SK-N-SH (cell line): ENCODE data around the gene NCKAP5. TPM values are rescaled to one million over a fixed set of nuclear protein-coding genes. Genes with fewer than 3 reads are reported as not detected.

ENCODE experiments used
- CTCF ChIA-PET: fragments of 300-600, 350-600 bp; formaldehyde crosslinking; extraction: SDS; loops from one replicate; lab custom pipeline; 2021; lab: Yijun Ruan, JAX
- POLR2A ChIA-PET: fragments of 350-600 bp; sonication (Branson Sonifier 250); formaldehyde crosslinking; extraction: SDS; loops from one replicate; lab custom pipeline; 2020; ENCODE audit warnings: antibody characterized with exemption, inconsistent platforms; lab: Yijun Ruan, JAX
- DNase-seq: peaks from one replicate; pipeline ENCODE4 v3.0.0; 2012
- H2AFZ ChIP-seq: fragments of 200-600 bp; sonication (generic); 2 replicates; pipeline ENCODE4 v1.8.1; 2016; ENCODE audit warnings: antibody characterized with exemption, mild to moderate bottlenecking, low read depth
- H3F3A ChIP-seq: fragments of 200-600 bp; sonication (generic); replicated peaks from 2 replicates; pipeline ENCODE3; 2016; ENCODE audit warnings: antibody characterized with exemption, mild to moderate bottlenecking; ENCODE audit not compliant: insufficient read depth
- H3K27ac ChIP-seq, 2 experiments: fragments of 200-500 bp in 1 of 2; fragments of 200-600 bp in 1 of 2; sonication (Bioruptor generic) in 1 of 2; sonication (generic), shearing (Covaris generic) in 1 of 2; 2 replicates each; pipeline versions ENCODE4 v1.5.1 to v1.6.1; 2014 to 2016; ENCODE audit warnings: low read depth in 2 of 2, inconsistent platforms in 1 of 2, low read length in 1 of 2, mild to moderate bottlenecking in 1 of 2, mixed read lengths in 1 of 2
- H3K27me3 ChIP-seq: fragments of 200-600 bp; sonication (generic), shearing (Covaris generic); 2 replicates; pipeline ENCODE4 v1.6.1; 2016; ENCODE audit warnings: mixed run types; ENCODE audit not compliant: insufficient read depth
- H3K36me3 ChIP-seq, 2 experiments: fragments of 200-500 bp in 1 of 2; fragments of 200-600 bp in 1 of 2; sonication (Bioruptor generic) in 1 of 2; sonication (generic) in 1 of 2; replicated peaks in 1 of 2; 2 replicates each; pipeline versions ENCODE3 to v1.5.1; 2014 to 2016; ENCODE audit warnings: low read length in 1 of 2, mild to moderate bottlenecking in 1 of 2; ENCODE audit not compliant: insufficient read depth in 2 of 2, control insufficient read depth in 1 of 2
- H3K4me1 ChIP-seq, 2 experiments: fragments of 200-500 bp in 1 of 2; fragments of 200-600 bp in 1 of 2; sonication (Bioruptor generic) in 1 of 2; sonication (generic), shearing (Covaris generic) in 1 of 2; 2 replicates each; pipeline versions ENCODE4 v1.5.1 to v1.6.1; 2014 to 2016; ENCODE audit warnings: low read depth in 1 of 2, low read length in 1 of 2, mixed run types in 1 of 2; ENCODE audit not compliant: insufficient read depth in 2 of 2, control insufficient read depth in 1 of 2
- H3K4me2 ChIP-seq: fragments of 200-600 bp; sonication (generic), shearing (Covaris generic); 2 replicates; pipeline ENCODE4 v1.6.1; 2017; ENCODE audit warnings: mixed run types
- H3K4me3 ChIP-seq, 2 experiments: fragments of 200-500 bp in 1 of 2; fragments of 200-600 bp in 1 of 2; sonication (Bioruptor generic) in 1 of 2; sonication (generic), shearing (Covaris generic) in 1 of 2; 2 replicates each; pipeline versions ENCODE4 v1.5.1 to v1.8.1; 2014 to 2016; ENCODE audit warnings: low read depth in 2 of 2, inconsistent platforms in 1 of 2, low read length in 1 of 2, mild to moderate bottlenecking in 1 of 2, mixed read lengths in 1 of 2, moderate library complexity in 1 of 2
- H3K79me2 ChIP-seq: fragments of 200-600 bp; sonication (generic); 2 replicates; pipeline ENCODE4 v1.8.1; 2017; ENCODE audit warnings: mild to moderate bottlenecking; ENCODE audit not compliant: insufficient read depth
- H3K9ac ChIP-seq: fragments of 200-600 bp; sonication (generic); 2 replicates; pipeline ENCODE4 v1.6.1; 2017; ENCODE audit warnings: mixed run types
- H3K9me2 ChIP-seq: fragments of 200-600 bp; sonication (generic); 2 replicates; pipeline ENCODE4 v1.6.1; 2017; ENCODE audit warnings: mixed run types
- H3K9me3 ChIP-seq: fragments of 200-600 bp; sonication (generic); 2 replicates; pipeline ENCODE4 v1.6.1; 2017; ENCODE audit warnings: mixed run types, mild to moderate bottlenecking, moderate library complexity
- H4K20me1 ChIP-seq: fragments of 200-600 bp; sonication (generic); 2 replicates; pipeline ENCODE4 v1.6.1; 2017; ENCODE audit warnings: mild to moderate bottlenecking, mixed run types; ENCODE audit not compliant: insufficient read depth
- FOSL2 ChIP-seq: IDR thresholded peaks from 2 replicates; pipeline ENCODE4 v1.4.0; 2012; ENCODE audit warnings: low read depth, mild to moderate bottlenecking, moderate library complexity, borderline replicate concordance
- GABPA ChIP-seq: IDR thresholded peaks from 2 replicates; pipeline ENCODE4 v1.4.0; 2012; ENCODE audit warnings: low read depth, mild to moderate bottlenecking
- GATA2 ChIP-seq: sonication (generic); formaldehyde crosslinking; IDR thresholded peaks from 2 replicates; pipeline ENCODE4 v1.5.0; 2020; ENCODE audit warnings: mild to moderate bottlenecking, missing genetic modification reagents
- RXRA ChIP-seq: IDR thresholded peaks from 2 replicates; pipeline ENCODE4 v1.4.0; 2012; ENCODE audit warnings: low read depth, mild to moderate bottlenecking, borderline replicate concordance
- TCF12 ChIP-seq: IDR thresholded peaks from 2 replicates; pipeline ENCODE4 v1.4.0; 2012
- YY1 ChIP-seq: IDR thresholded peaks from 2 replicates; pipeline ENCODE4 v1.4.0; 2012; ENCODE audit warnings: low read depth, mild to moderate bottlenecking
- WGBS: methylation state at CpG from one replicate; pipeline ENCODE4 v1.1.6; 2017; ENCODE audit warnings: low lambda C conversion rate; 5-methylcytosine and 5-hydroxymethylcytosine counted together
- polyA plus RNA-seq, 3 experiments: library from polyadenylated mRNA; depleted of rRNA; stranded (reverse); fragments of >200 nt; gene quantifications; 2 replicates each; pipeline ENCODE4 v1.2.3, GENCODE V29; 2012
- TF ChIP-seq, protein P1 (sequence below): IDR thresholded peaks from 2 replicates; pipeline ENCODE4 v1.4.0; 2012; ENCODE audit warnings: low read depth
- TF ChIP-seq, protein P2 (sequence below): IDR thresholded peaks from 2 replicates; pipeline ENCODE4 v1.4.0; 2012; ENCODE audit warnings: low read depth, borderline replicate concordance
- TF ChIP-seq, protein P3 (sequence below): IDR thresholded peaks from 2 replicates; pipeline ENCODE4 v1.6.1; 2012; ENCODE audit warnings: mild to moderate bottlenecking, low read depth, low read length, moderate library complexity
- TF ChIP-seq, protein P4 (sequence below): IDR thresholded peaks from 2 replicates; pipeline ENCODE4; 2012
- TF ChIP-seq, protein P5 (sequence below): fragments of 150-350 bp; IDR thresholded peaks from 2 replicates; pipeline ENCODE4 v1.6.1; 2017; ENCODE audit warnings: antibody characterized with exemption, low read length, low read depth, borderline replicate concordance
- TF ChIP-seq, protein P6 (sequence below): fragments of 200-600 bp; sonication (generic); IDR thresholded peaks from 2 replicates; pipeline ENCODE4 v1.6.1; 2017; ENCODE audit warnings: antibody characterized with exemption, mild to moderate bottlenecking, moderate library complexity

Gene NCKAP5
- polyA plus RNA-seq, 1 of the 3 experiments (the other 2 are of a cell fraction) = 0.02 TPM

DNA sequence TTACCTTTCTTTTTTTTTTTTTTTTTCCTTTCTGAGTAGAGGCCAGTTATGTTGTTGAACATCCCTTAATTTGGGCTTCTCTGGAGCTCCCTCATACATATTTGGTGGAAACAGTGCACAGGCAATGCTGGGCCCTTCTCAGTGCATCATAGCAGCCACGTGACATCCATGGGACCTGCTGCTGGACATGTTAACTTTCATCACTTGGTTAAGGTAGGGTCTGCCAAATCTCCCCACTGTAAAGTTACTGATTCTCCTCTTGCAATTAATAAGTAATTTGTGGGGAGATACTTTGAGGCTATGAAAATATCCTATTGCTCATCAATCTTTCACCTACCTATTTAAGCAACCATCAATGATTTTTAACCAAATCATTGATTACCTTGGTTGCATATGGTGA, 686.7 kb downstream of the NCKAP5 start:
- Histone ChIP-seq H3K9me3 (no peaks in the 10 kb centered on the region), H3K9ac (no peak overlapping the region), H3K4me3 (no peak overlapping the region), H3K79me2 (no peaks in the 10 kb centered on the region), H4K20me1 (no peaks in the 10 kb centered on the region), H3K27me3 (no peaks in the 10 kb centered on the region), H3K9me2 (no peaks in the 10 kb centered on the region), H2AFZ (no peak overlapping the region), H3K27ac (no peak overlapping the region), H3K4me1 (no peaks in the 10 kb centered on the region), H3K4me2 (no peak overlapping the region), H3F3A (no peaks in the 10 kb centered on the region), H3K36me3 (no peaks in the 10 kb centered on the region)
- ChIA-PET POLR2A (no interaction called here), CTCF (no interaction called here)
- WGBS = 35% methylated on average over 1 of the region's 1 CpG
- no peak for DNase-seq
- TF ChIP-seq, protein P1, sequence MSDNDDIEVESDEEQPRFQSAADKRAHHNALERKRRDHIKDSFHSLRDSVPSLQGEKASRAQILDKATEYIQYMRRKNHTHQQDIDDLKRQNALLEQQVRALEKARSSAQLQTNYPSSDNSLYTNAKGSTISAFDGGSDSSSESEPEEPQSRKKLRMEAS = no peak
- TF ChIP-seq GABPA = no peak
- TF ChIP-seq, protein P2, sequence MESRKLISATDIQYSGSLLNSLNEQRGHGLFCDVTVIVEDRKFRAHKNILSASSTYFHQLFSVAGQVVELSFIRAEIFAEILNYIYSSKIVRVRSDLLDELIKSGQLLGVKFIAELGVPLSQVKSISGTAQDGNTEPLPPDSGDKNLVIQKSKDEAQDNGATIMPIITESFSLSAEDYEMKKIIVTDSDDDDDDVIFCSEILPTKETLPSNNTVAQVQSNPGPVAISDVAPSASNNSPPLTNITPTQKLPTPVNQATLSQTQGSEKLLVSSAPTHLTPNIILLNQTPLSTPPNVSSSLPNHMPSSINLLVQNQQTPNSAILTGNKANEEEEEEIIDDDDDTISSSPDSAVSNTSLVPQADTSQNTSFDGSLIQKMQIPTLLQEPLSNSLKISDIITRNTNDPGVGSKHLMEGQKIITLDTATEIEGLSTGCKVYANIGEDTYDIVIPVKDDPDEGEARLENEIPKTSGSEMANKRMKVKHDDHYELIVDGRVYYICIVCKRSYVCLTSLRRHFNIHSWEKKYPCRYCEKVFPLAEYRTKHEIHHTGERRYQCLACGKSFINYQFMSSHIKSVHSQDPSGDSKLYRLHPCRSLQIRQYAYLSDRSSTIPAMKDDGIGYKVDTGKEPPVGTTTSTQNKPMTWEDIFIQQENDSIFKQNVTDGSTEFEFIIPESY = no peak
- TF ChIP-seq GATA2 (CRISPR knock-in tag) = no peak
- TF ChIP-seq, protein P3, sequence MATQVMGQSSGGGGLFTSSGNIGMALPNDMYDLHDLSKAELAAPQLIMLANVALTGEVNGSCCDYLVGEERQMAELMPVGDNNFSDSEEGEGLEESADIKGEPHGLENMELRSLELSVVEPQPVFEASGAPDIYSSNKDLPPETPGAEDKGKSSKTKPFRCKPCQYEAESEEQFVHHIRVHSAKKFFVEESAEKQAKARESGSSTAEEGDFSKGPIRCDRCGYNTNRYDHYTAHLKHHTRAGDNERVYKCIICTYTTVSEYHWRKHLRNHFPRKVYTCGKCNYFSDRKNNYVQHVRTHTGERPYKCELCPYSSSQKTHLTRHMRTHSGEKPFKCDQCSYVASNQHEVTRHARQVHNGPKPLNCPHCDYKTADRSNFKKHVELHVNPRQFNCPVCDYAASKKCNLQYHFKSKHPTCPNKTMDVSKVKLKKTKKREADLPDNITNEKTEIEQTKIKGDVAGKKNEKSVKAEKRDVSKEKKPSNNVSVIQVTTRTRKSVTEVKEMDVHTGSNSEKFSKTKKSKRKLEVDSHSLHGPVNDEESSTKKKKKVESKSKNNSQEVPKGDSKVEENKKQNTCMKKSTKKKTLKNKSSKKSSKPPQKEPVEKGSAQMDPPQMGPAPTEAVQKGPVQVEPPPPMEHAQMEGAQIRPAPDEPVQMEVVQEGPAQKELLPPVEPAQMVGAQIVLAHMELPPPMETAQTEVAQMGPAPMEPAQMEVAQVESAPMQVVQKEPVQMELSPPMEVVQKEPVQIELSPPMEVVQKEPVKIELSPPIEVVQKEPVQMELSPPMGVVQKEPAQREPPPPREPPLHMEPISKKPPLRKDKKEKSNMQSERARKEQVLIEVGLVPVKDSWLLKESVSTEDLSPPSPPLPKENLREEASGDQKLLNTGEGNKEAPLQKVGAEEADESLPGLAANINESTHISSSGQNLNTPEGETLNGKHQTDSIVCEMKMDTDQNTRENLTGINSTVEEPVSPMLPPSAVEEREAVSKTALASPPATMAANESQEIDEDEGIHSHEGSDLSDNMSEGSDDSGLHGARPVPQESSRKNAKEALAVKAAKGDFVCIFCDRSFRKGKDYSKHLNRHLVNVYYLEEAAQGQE = no peak
- TF ChIP-seq, protein P4, sequence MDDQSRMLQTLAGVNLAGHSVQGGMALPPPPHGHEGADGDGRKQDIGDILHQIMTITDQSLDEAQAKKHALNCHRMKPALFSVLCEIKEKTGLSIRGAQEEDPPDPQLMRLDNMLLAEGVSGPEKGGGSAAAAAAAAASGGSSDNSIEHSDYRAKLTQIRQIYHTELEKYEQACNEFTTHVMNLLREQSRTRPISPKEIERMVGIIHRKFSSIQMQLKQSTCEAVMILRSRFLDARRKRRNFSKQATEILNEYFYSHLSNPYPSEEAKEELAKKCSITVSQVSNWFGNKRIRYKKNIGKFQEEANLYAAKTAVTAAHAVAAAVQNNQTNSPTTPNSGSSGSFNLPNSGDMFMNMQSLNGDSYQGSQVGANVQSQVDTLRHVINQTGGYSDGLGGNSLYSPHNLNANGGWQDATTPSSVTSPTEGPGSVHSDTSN = no peak
- TF ChIP-seq, protein P5, sequence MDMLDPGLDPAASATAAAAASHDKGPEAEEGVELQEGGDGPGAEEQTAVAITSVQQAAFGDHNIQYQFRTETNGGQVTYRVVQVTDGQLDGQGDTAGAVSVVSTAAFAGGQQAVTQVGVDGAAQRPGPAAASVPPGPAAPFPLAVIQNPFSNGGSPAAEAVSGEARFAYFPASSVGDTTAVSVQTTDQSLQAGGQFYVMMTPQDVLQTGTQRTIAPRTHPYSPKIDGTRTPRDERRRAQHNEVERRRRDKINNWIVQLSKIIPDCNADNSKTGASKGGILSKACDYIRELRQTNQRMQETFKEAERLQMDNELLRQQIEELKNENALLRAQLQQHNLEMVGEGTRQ = no peak
- no peak for TF ChIP-seq YY1
- TF ChIP-seq RXRA = no peak
- TF ChIP-seq FOSL2 = no peak
- TF ChIP-seq TCF12 = no peak
- TF ChIP-seq, protein P6, sequence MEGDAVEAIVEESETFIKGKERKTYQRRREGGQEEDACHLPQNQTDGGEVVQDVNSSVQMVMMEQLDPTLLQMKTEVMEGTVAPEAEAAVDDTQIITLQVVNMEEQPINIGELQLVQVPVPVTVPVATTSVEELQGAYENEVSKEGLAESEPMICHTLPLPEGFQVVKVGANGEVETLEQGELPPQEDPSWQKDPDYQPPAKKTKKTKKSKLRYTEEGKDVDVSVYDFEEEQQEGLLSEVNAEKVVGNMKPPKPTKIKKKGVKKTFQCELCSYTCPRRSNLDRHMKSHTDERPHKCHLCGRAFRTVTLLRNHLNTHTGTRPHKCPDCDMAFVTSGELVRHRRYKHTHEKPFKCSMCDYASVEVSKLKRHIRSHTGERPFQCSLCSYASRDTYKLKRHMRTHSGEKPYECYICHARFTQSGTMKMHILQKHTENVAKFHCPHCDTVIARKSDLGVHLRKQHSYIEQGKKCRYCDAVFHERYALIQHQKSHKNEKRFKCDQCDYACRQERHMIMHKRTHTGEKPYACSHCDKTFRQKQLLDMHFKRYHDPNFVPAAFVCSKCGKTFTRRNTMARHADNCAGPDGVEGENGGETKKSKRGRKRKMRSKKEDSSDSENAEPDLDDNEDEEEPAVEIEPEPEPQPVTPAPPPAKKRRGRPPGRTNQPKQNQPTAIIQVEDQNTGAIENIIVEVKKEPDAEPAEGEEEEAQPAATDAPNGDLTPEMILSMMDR = no peak
